ENCODE results near the gene RORB. TPM values are rescaled to one million over a fixed set of nuclear protein-coding genes. Genes with fewer than 3 reads are reported as not detected.

Gene RORB
- polyA plus RNA-seq, 3 donors: not detected

DNA sequence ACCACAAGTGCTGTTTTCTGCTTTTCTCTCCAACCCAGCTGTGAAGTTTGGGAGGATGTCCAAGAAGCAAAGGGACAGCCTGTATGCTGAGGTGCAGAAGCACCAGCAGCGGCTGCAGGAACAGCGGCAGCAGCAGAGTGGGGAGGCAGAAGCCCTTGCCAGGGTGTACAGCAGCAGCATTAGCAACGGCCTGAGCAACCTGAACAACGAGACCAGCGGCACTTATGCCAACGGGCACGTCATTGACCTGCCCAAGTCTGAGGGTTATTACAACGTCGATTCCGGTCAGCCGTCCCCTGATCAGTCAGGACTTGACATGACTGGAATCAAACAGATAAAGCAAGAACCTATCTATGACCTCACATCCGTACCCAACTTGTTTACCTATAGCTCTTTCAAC, 145.2 kb downstream of the RORB start:
- Mint-ChIP-seq H3K27me3 (ENCODE audit: low read depth in 3 of 3) (no peaks in the 10 kb centered on the region), H3K36me3 (no peaks in the 10 kb centered on the region), H3K27ac (no peak overlapping the region), H3K9me3 (peaks cover 0 to 2% (median 0%) of the 10 kb centered on the region in 7 donors), H3K4me3 (no peak overlapping the region), H3K4me1 (no peaks in the 10 kb centered on the region)
- Histone ChIP-seq H3K4me2 (replicated peaks; ENCODE audit: extremely low read depth, low read length, poor library complexity, severe bottlenecking) (no peak overlapping the region), H3K36me3 (replicated peaks in 1 of 2; ENCODE audit: control insufficient read depth in 1 of 2, insufficient read depth in 2 of 2, low read length in 2 of 2) (no peaks in the 10 kb centered on the region), H2AFZ (ENCODE audit: insufficient read depth, low read depth, low read length, poor library complexity, severe bottlenecking) (no peak overlapping the region), H3K27me3 (ENCODE audit: control insufficient read depth in 2 of 2, insufficient read depth in 2 of 2, low read length in 2 of 2) (no peaks in the 10 kb centered on the region), H4K20me1 (ENCODE audit: insufficient read depth, low read length) (no peaks in the 10 kb centered on the region), H3K27ac (ENCODE audit: low read depth in 1 of 2, low read length in 2 of 2) (no peak overlapping the region), H3K79me2 (ENCODE audit: insufficient read depth, low read length) (no peaks in the 10 kb centered on the region), H3K4me3 (replicated peaks in 1 of 3; ENCODE audit: low read depth in 2 of 3, low read length in 3 of 3) (no peak overlapping the region), H3K9ac (ENCODE audit: insufficient read depth, low read length, poor library complexity, severe bottlenecking) (no peak overlapping the region), H3K9me3 (replicated peaks in 1 of 2; ENCODE audit: control insufficient read depth in 1 of 2, insufficient read depth in 1 of 2, low read length in 2 of 2) (no peaks in the 10 kb centered on the region), H3K4me1 (ENCODE audit: control insufficient read depth in 1 of 2, insufficient read depth in 2 of 2, low read length in 2 of 2) (no peaks in the 10 kb centered on the region)
- 98% methylated on average over 11 of the region's 12 CpGs for WGBS (ENCODE audit: insufficient coverage)
- no peak for DNase-seq
- intact Hi-C loops (cut with micrococcal nuclease): no loop called here
- no peak for TF ChIP-seq CTCF (IDR thresholded peaks at IDR 0.05)

GRCh38 chr9:74643303-74643923, 146.3 kb downstream of the RORB start:
- Mint-ChIP-seq H3K36me3 (no peaks in the 10 kb centered on the region), H3K27me3 (ENCODE audit: low read depth in 3 of 3) (no peaks in the 10 kb centered on the region), H3K27ac (no peak overlapping the region), H3K9me3 (peaks cover 0 to 2% (median 0%) of the 10 kb centered on the region in 7 donors), H3K4me3 (no peak overlapping the region), H3K4me1 (no peaks in the 10 kb centered on the region)
- no peak overlapping the region for H3K4me3 ChIP-seq (replicated peaks in 1 of 3; ENCODE audit: low read depth in 2 of 3, low read length in 3 of 3)
- no peak for TF ChIP-seq CTCF (IDR thresholded peaks at IDR 0.05)
- H3K4me1 ChIP-seq (ENCODE audit: control insufficient read depth in 1 of 2, insufficient read depth in 2 of 2, low read length in 2 of 2): no peaks in the 10 kb centered on the region
- H3K36me3 ChIP-seq (replicated peaks in 1 of 2; ENCODE audit: control insufficient read depth in 1 of 2, insufficient read depth in 2 of 2, low read length in 2 of 2): no peaks in the 10 kb centered on the region
- no peak for DNase-seq
- H3K9ac ChIP-seq (ENCODE audit: insufficient read depth, low read length, poor library complexity, severe bottlenecking): no peak overlapping the region
- no peaks in the 10 kb centered on the region for H3K79me2 ChIP-seq (ENCODE audit: insufficient read depth, low read length)
- no peak overlapping the region for H3K4me2 ChIP-seq (replicated peaks; ENCODE audit: extremely low read depth, low read length, poor library complexity, severe bottlenecking)
- 87% methylated on average over 3 of the region's 5 CpGs for WGBS (ENCODE audit: insufficient coverage)
- no peak overlapping the region for H3K27ac ChIP-seq (ENCODE audit: low read depth in 1 of 2, low read length in 2 of 2)
- H2AFZ ChIP-seq (ENCODE audit: insufficient read depth, low read depth, low read length, poor library complexity, severe bottlenecking): no peak overlapping the region
- H4K20me1 ChIP-seq (ENCODE audit: insufficient read depth, low read length): no peaks in the 10 kb centered on the region
- intact Hi-C loops (cut with micrococcal nuclease): no loop called here
- no peaks in the 10 kb centered on the region for H3K27me3 ChIP-seq (ENCODE audit: control insufficient read depth in 2 of 2, insufficient read depth in 2 of 2, low read length in 2 of 2)
- no peaks in the 10 kb centered on the region for H3K9me3 ChIP-seq (replicated peaks in 1 of 2; ENCODE audit: control insufficient read depth in 1 of 2, insufficient read depth in 1 of 2, low read length in 2 of 2)
